Measurements from ENCODE around the gene B3GNT9.

B3GNT9 gene

GRCh38 chr16:67199011-67199807, 48.4 kb upstream of the B3GNT9 start, which contains the start of gene ELMO3:
Gene ELMO3 (plus strand): TSS chr16:67199131. CDS start chr16:67199327, 196 bp downstream.
- H3K27ac ChIP-seq (ENCODE audit: low read length): no peak within 1 kb of the TSS
- no peak within 1 kb of the TSS for H3K9ac ChIP-seq (ENCODE audit: low read length)
- no peak within 1 kb of the TSS for H3K4me3 ChIP-seq (ENCODE audit: low read length)
- H3K27me3 ChIP-seq (replicated peaks; ENCODE audit: insufficient read depth, low read length): no peaks in the 10 kb centered on the region
- no peaks in the 10 kb centered on the region for H3K9me3 ChIP-seq (replicated peaks; ENCODE audit: insufficient read depth, low read length)
- no peak within 1 kb of the TSS for H3K4me2 ChIP-seq (ENCODE audit: low read depth, low read length)
- H3K36me3 ChIP-seq (replicated peaks; ENCODE audit: insufficient read depth, low read length): peaks cover 12% of the 10 kb centered on the region; the same call in 1 of the 2 replicates
- H4K20me1 ChIP-seq (ENCODE audit: insufficient read depth, low read length): no peaks in the 10 kb centered on the region
- no peak for TF ChIP-seq EZH2 (optimal IDR thresholded peaks at IDR 0.05; ENCODE audit: low read depth, low read length)
- TF ChIP-seq CTCF (IDR thresholded peaks at IDR 0.05; ENCODE audit: low read length): no peak
- no peak for TF ChIP-seq EZH2phosphoT487 (IDR thresholded peaks at IDR 0.05; ENCODE audit: low read length)
- H3F3A ChIP-seq (ENCODE audit: insufficient read depth, low read length): no peaks in the 10 kb centered on the region
- peaks cover 26% of the 10 kb centered on the region for H3K79me2 ChIP-seq (ENCODE audit: low read length)
- no peak for DNase-seq
- H3K9me2 ChIP-seq (replicated peaks; ENCODE audit: insufficient read depth, low read length): no peaks in the 10 kb centered on the region
- H3K4me1 ChIP-seq (ENCODE audit: low read length): no peaks in the 10 kb centered on the region
- H2AFZ ChIP-seq (ENCODE audit: low read length): no peak within 1 kb of the TSS

GRCh38 chr16:67198238-67198734, 47.5 kb upstream of the B3GNT9 start:
- no peak overlapping the region for H2AFZ ChIP-seq (ENCODE audit: low read length)
- H3K9me3 ChIP-seq (replicated peaks; ENCODE audit: insufficient read depth, low read length): no peaks in the 10 kb centered on the region
- peaks cover 16% of the 10 kb centered on the region; the same call in 1 of the 2 replicates for H3K36me3 ChIP-seq (replicated peaks; ENCODE audit: insufficient read depth, low read length)
- no peaks in the 10 kb centered on the region for H3K9me2 ChIP-seq (replicated peaks; ENCODE audit: insufficient read depth, low read length)
- H3F3A ChIP-seq (ENCODE audit: insufficient read depth, low read length): no peaks in the 10 kb centered on the region
- H3K4me3 ChIP-seq (ENCODE audit: low read length): no peak overlapping the region
- peaks cover 35% of the 10 kb centered on the region for H3K79me2 ChIP-seq (ENCODE audit: low read length)
- H3K4me2 ChIP-seq (ENCODE audit: low read depth, low read length): no peak overlapping the region
- no peak for DNase-seq
- no peaks in the 10 kb centered on the region for H4K20me1 ChIP-seq (ENCODE audit: insufficient read depth, low read length)
- no peaks in the 10 kb centered on the region for H3K27me3 ChIP-seq (replicated peaks; ENCODE audit: insufficient read depth, low read length)
- H3K4me1 ChIP-seq (ENCODE audit: low read length): peaks cover 4% of the 10 kb centered on the region; the same call in 1 of the 2 replicates
- no peak for TF ChIP-seq EZH2phosphoT487 (IDR thresholded peaks at IDR 0.05; ENCODE audit: low read length)
- TF ChIP-seq CTCF (IDR thresholded peaks at IDR 0.05; ENCODE audit: low read length): peak; percentile 37
- H3K27ac ChIP-seq (ENCODE audit: low read length): no peak overlapping the region
- no peak overlapping the region for H3K9ac ChIP-seq (ENCODE audit: low read length)

- Histone ChIP-seq H3K4me3 (ENCODE audit: low read length) (no peak overlapping the region), H3F3A (ENCODE audit: insufficient read depth, low read length) (no peaks in the 10 kb centered on the region), H3K27me3 (replicated peaks; ENCODE audit: insufficient read depth, low read length) (no peaks in the 10 kb centered on the region), H4K20me1 (ENCODE audit: insufficient read depth, low read length) (no peaks in the 10 kb centered on the region), H3K36me3 (replicated peaks; ENCODE audit: insufficient read depth, low read length) (peaks cover 16% of the 10 kb centered on the region; the same call in 1 of the 2 replicates), H3K9me2 (replicated peaks; ENCODE audit: insufficient read depth, low read length) (no peaks in the 10 kb centered on the region), H3K9me3 (replicated peaks; ENCODE audit: insufficient read depth, low read length) (no peaks in the 10 kb centered on the region), H3K27ac (ENCODE audit: low read length) (no peak overlapping the region), H3K4me1 (ENCODE audit: low read length) (peaks cover 9% of the 10 kb centered on the region; the same call in 1 of the 2 replicates), H2AFZ (ENCODE audit: low read length) (no peak overlapping the region), H3K9ac (ENCODE audit: low read length) (no peak overlapping the region), H3K79me2 (ENCODE audit: low read length) (peaks cover 41% of the 10 kb centered on the region), H3K4me2 (ENCODE audit: low read depth, low read length) (no peak overlapping the region)
- DNase-seq: no peak
- no peak for TF ChIP-seq EZH2phosphoT487 (IDR thresholded peaks at IDR 0.05; ENCODE audit: low read length)
- TF ChIP-seq CTCF (IDR thresholded peaks at IDR 0.05; ENCODE audit: low read length): no peak
- no peak for TF ChIP-seq EZH2 (optimal IDR thresholded peaks at IDR 0.05; ENCODE audit: low read depth, low read length)
Measured at GRCh38 chr16:67197704-67198103, 46.9 kb upstream of the B3GNT9 start.
